Measurements from ENCODE around the gene FSIP1.

DNA sequence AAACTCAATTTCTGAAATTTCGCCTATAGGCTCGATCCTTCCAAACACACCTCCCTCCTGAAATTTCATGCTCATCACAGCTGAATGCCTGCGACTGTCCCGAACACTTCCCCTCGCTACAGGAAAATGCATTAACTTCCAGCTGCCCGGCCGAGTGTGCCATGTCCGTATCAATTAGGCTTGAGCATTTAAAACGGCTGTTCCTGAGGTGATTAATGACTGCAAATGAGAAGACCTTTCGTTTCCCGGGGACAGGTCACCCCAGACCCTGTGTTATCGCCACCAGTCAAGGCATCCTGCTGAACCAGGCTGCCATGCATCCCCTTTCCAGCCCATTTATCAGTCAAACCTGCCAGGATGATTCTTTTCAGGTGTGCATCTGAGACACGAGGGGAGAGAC, 138.5 kb downstream of the FSIP1 start:
- TF ChIP-seq, protein P1, sequence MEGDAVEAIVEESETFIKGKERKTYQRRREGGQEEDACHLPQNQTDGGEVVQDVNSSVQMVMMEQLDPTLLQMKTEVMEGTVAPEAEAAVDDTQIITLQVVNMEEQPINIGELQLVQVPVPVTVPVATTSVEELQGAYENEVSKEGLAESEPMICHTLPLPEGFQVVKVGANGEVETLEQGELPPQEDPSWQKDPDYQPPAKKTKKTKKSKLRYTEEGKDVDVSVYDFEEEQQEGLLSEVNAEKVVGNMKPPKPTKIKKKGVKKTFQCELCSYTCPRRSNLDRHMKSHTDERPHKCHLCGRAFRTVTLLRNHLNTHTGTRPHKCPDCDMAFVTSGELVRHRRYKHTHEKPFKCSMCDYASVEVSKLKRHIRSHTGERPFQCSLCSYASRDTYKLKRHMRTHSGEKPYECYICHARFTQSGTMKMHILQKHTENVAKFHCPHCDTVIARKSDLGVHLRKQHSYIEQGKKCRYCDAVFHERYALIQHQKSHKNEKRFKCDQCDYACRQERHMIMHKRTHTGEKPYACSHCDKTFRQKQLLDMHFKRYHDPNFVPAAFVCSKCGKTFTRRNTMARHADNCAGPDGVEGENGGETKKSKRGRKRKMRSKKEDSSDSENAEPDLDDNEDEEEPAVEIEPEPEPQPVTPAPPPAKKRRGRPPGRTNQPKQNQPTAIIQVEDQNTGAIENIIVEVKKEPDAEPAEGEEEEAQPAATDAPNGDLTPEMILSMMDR (IDR thresholded peaks at IDR 0.05) = no peak
- TF ChIP-seq POLR2A (IDR thresholded peaks at IDR 0.05) = no peak
- TF ChIP-seq POLR2AphosphoS5 (IDR thresholded peaks at IDR 0.05) = no peak

Data from sigmoid colon (tissue), 4 donors.